A549 (cell line): Measurements from ENCODE around the gene MSL3B.

Experiments used
- ATAC-seq, 2 experiments: fragments of 200-7000 bp in 1 of 2; fragments of >200 bp in 1 of 2; cut with Nextera tagmentation in 1 of 2; cut with Tn5 transposase in 1 of 2; 3 replicates each; pipeline versions ENCODE4 v1.8.0 to v1.9.1; 2018 to 2020; ENCODE audit warnings: mild to moderate bottlenecking in 1 of 2, moderate library complexity in 1 of 2
- CTCF ChIA-PET: fragments of 300-600 bp; sonication (Branson Sonifier 250); formaldehyde crosslinking; extraction: SDS; loops from one replicate; lab custom pipeline; 2021; ENCODE audit warnings: antibody characterized with exemption, inconsistent platforms; lab: Yijun Ruan, JAX
- POLR2A ChIA-PET: fragments of 350-600 bp; formaldehyde crosslinking; extraction: SDS; loops from one replicate; lab custom pipeline; 2021; ENCODE audit warnings: antibody characterized with exemption, inconsistent platforms; lab: Yijun Ruan, JAX
- DNase-seq, 2 experiments: peaks; one replicate each; pipeline versions ENCODE4 v3.0.0 to v3.0.0-alpha.2; 2011 to 2016; ENCODE audit warnings: low read depth in 1 of 2, low spot score in 1 of 2
- FAIRE-seq: peaks from 2 replicates; lab custom pipeline; 2011; peaks lifted over from hg19 to GRCh38; lab: Jason Lieb, UNC
- H3K27ac ChIP-seq, 2 experiments: fragments of >200 bp; sonication (Bioruptor Twin); formaldehyde crosslinking; 3 replicates each; pipeline ENCODE4 v1.5.1; 2016 to 2017
- H3K4me1 ChIP-seq: fragments of >200 bp; sonication (Bioruptor Twin); formaldehyde crosslinking; 3 replicates; pipeline ENCODE4 v1.6.1; 2016
- H3K4me2 ChIP-seq: fragments of >200 bp; sonication (Bioruptor Twin); formaldehyde crosslinking; 3 replicates; pipeline ENCODE4 v1.6.1; 2016
- H3K4me3 ChIP-seq: fragments of >200 bp; sonication (Bioruptor Twin); formaldehyde crosslinking; 3 replicates; pipeline ENCODE4 v1.5.1; 2016
- H3K9me3 ChIP-seq: fragments of >200 bp; sonication (Bioruptor Twin); formaldehyde crosslinking; 3 replicates; pipeline ENCODE4 v1.6.1; 2016
- CHD2 ChIP-seq: fragments of 150-350 bp; IDR thresholded peaks from 2 replicates; pipeline ENCODE4 v1.6.1; 2014; ENCODE audit warnings: low read length; ENCODE audit not compliant: partially characterized antibody
- EHF ChIP-seq: fragments of 250-450 bp; sonication (Bioruptor Pico); IDR thresholded peaks from 2 replicates; pipeline ENCODE4 v1.5.0; 2020; ENCODE audit warnings: mild to moderate bottlenecking
- EP300 ChIP-seq, 2 experiments: fragments of >200 bp; sonication (Bioruptor Twin); formaldehyde crosslinking; IDR thresholded peaks; 2 replicates in 1 of 2; 3 replicates in 1 of 2; pipeline ENCODE4 v1.6.1; 2016 to 2017
- HOXB13 ChIP-seq: fragments of 250-450 bp; sonication (Bioruptor Pico); IDR thresholded peaks from 2 replicates; pipeline ENCODE4 v1.5.0; 2020; ENCODE audit warnings: low read depth, mild to moderate bottlenecking, moderate library complexity
- KDM1A ChIP-seq: fragments of 200-600 bp; sonication (generic); IDR thresholded peaks from 2 replicates; pipeline ENCODE4 v1.6.1; 2016; ENCODE audit warnings: low read depth, mild to moderate bottlenecking
- KDM5A ChIP-seq: fragments of 200-600 bp; sonication (generic); IDR thresholded peaks from 2 replicates; pipeline ENCODE4 v1.6.1; 2016; ENCODE audit warnings: antibody characterized with exemption, mild to moderate bottlenecking
- MAFK ChIP-seq: fragments of 450-650 bp; IDR thresholded peaks from 2 replicates; pipeline ENCODE4 v1.6.1; 2014; ENCODE audit not compliant: partially characterized antibody
- NFE2L2 ChIP-seq: fragments of 150-350 bp; conservative IDR thresholded peaks from 2 replicates; pipeline ENCODE4 v1.6.1; 2014; ENCODE audit warnings: low read length
- NR3C1 ChIP-seq: fragments of >200 bp; sonication (Bioruptor Twin); formaldehyde crosslinking; IDR thresholded peaks from 3 replicates; pipeline ENCODE4 v1.6.1; 2017
- PHF8 ChIP-seq: fragments of 200-600 bp; sonication (generic); IDR thresholded peaks from 2 replicates; pipeline ENCODE4 v1.6.1; 2016; ENCODE audit warnings: low read depth, mild to moderate bottlenecking, antibody characterized with exemption, moderate library complexity, borderline replicate concordance
- POLR2A ChIP-seq: IDR thresholded peaks from 2 replicates; pipeline ENCODE4 v1.6.1; 2012; ENCODE audit warnings: mild to moderate bottlenecking, low read length
- RAD21 ChIP-seq, 2 experiments: fragments of >200 bp in 1 of 2; sonication (Bioruptor Twin) in 1 of 2; formaldehyde crosslinking in 1 of 2; IDR thresholded peaks in 1 of 2; conservative IDR thresholded peaks in 1 of 2; 2 replicates in 1 of 2; 3 replicates in 1 of 2; pipeline ENCODE4 v1.6.1; 2012 to 2018; ENCODE audit warnings: inconsistent platforms in 1 of 2
- RARB ChIP-seq: fragments of 250-450 bp; sonication (Bioruptor Pico); IDR thresholded peaks from 2 replicates; pipeline ENCODE4 v1.8.0; 2021; ENCODE audit warnings: mild to moderate bottlenecking, moderate library complexity
- RCOR1 ChIP-seq: fragments of 150-350 bp; IDR thresholded peaks from 2 replicates; pipeline ENCODE4 v1.6.1; 2014; ENCODE audit warnings: antibody characterized with exemption, low read length, low read depth
- RNF2 ChIP-seq: fragments of 200-600 bp; sonication (generic); IDR thresholded peaks from 2 replicates; pipeline ENCODE4 v1.6.1; 2016; ENCODE audit warnings: low read depth, mild to moderate bottlenecking, antibody characterized with exemption, moderate library complexity, borderline replicate concordance
- SMC3 ChIP-seq: fragments of >200 bp; sonication (Bioruptor Twin); formaldehyde crosslinking; IDR thresholded peaks from 3 replicates; pipeline ENCODE4 v1.6.1; 2018; ENCODE audit warnings: inconsistent platforms
- ZSCAN20 ChIP-seq: fragments of 250-450 bp; sonication (Bioruptor Pico); IDR thresholded peaks from 2 replicates; pipeline ENCODE4 v1.8.0; 2022; ENCODE audit warnings: mild to moderate bottlenecking, moderate library complexity
- WGBS: methylation state at CpG from one replicate; pipeline ENCODE4 v1.1.6; 2017; ENCODE audit errors: missing lambda C conversion rate; 5-methylcytosine and 5-hydroxymethylcytosine counted together
- TF ChIP-seq, protein P1 (sequence below): fragments of >200 bp; sonication (Bioruptor Twin); formaldehyde crosslinking; IDR thresholded peaks from 3 replicates; pipeline ENCODE4 v1.5.1; 2016
- TF ChIP-seq, protein P2 (sequence below): fragments of 250-450 bp; sonication (Bioruptor Pico); IDR thresholded peaks from 2 replicates; pipeline ENCODE4 v1.5.0; 2021; ENCODE audit warnings: mild to moderate bottlenecking, moderate library complexity, borderline replicate concordance
- TF ChIP-seq, protein P3 (sequence below): IDR thresholded peaks from 2 replicates; pipeline ENCODE4 v1.6.1; 2012
- TF ChIP-seq, protein P4 (sequence below): IDR thresholded peaks from 2 replicates; pipeline ENCODE4 v1.6.1; 2012; ENCODE audit warnings: low read depth, borderline replicate concordance
- TF ChIP-seq, protein P5 (sequence below): fragments of 250-450 bp; sonication (Bioruptor Pico); IDR thresholded peaks from 2 replicates; pipeline ENCODE4 v1.5.0; 2020; ENCODE audit warnings: low read depth, mild to moderate bottlenecking, moderate library complexity
- TF ChIP-seq, protein P6 (sequence below): fragments of >200 bp; sonication (Bioruptor Twin); formaldehyde crosslinking; IDR thresholded peaks from 3 replicates; pipeline ENCODE4 v1.6.1; 2016

Gene MSL3B

DNA sequence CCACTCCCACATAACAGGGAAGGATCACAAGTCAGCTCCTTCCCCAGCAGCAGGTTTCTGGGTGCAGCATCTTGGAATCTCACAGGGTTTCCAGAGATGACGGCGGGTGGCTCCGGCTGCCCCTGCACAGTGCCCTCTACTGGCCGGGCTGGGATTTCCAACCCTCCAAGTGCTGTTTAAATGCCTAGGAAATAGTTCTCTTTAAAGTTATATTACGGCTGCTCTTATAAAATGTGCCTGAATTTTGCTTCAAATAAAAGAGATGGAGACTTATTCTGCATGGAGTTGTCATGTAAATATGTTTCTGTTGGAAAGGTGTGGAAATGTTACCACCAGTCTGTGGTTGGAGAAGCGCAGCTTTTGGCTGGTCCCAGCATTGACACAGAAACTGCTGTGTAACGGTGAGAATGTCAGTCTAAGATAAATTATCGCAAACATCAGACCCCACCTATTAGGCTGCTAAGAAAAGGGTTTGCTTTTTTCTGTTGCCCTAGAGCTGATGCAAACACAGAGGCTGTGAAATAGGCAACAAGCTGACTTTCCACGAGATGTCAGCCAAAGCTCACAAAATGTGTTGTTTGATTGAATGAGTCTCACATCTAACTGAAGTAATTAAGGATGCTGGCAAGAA is 10.6 kb downstream of the MSL3B start (continued):
- TF ChIP-seq, protein P1, sequence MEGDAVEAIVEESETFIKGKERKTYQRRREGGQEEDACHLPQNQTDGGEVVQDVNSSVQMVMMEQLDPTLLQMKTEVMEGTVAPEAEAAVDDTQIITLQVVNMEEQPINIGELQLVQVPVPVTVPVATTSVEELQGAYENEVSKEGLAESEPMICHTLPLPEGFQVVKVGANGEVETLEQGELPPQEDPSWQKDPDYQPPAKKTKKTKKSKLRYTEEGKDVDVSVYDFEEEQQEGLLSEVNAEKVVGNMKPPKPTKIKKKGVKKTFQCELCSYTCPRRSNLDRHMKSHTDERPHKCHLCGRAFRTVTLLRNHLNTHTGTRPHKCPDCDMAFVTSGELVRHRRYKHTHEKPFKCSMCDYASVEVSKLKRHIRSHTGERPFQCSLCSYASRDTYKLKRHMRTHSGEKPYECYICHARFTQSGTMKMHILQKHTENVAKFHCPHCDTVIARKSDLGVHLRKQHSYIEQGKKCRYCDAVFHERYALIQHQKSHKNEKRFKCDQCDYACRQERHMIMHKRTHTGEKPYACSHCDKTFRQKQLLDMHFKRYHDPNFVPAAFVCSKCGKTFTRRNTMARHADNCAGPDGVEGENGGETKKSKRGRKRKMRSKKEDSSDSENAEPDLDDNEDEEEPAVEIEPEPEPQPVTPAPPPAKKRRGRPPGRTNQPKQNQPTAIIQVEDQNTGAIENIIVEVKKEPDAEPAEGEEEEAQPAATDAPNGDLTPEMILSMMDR, result peak; percentile 91
- TF ChIP-seq RNF2 (no peak), EP300 (IDR thresholded peaks at IDR 0.05) (peak in 1 of 2 experiments; percentile 13; a peak in 1 of 5 replicates), HOXB13 (peak; percentile 61; the same call in 1 of the 2 replicates), SMC3 (peak; percentile 77), POLR2A (no peak), MAFK (peak; percentile 97), RARB (CRISPR knock-in tag) (0 out of 2 replicates have a peak, but pooled peaks have one; percentile 45), NFE2L2 (peak; percentile 94), KDM5A (peak; percentile 20; the same call in 1 of the 2 replicates), RAD21 (conservative IDR thresholded peaks at IDR 0.05 in 1 of 2, IDR thresholded peaks at IDR 0.05 in 1 of 2) (peak; percentile 91 to 92), CHD2 (no peak)
- TF ChIP-seq, protein P2, sequence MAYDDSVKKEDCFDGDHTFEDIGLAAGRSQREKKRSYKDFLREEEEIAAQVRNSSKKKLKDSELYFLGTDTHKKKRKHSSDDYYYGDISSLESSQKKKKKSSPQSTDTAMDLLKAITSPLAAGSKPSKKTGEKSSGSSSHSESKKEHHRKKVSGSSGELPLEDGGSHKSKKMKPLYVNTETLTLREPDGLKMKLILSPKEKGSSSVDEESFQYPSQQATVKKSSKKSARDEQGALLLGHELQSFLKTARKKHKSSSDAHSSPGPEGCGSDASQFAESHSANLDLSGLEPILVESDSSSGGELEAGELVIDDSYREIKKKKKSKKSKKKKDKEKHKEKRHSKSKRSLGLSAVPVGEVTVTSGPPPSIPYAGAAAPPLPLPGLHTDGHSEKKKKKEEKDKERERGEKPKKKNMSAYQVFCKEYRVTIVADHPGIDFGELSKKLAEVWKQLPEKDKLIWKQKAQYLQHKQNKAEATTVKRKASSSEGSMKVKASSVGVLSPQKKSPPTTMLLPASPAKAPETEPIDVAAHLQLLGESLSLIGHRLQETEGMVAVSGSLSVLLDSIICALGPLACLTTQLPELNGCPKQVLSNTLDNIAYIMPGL (CRISPR knock-in tag), result no peak
- TF ChIP-seq, protein P3, sequence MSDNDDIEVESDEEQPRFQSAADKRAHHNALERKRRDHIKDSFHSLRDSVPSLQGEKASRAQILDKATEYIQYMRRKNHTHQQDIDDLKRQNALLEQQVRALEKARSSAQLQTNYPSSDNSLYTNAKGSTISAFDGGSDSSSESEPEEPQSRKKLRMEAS, result 0 out of 2 replicates have a peak, but pooled peaks have one; percentile 35
- TF ChIP-seq, protein P4, sequence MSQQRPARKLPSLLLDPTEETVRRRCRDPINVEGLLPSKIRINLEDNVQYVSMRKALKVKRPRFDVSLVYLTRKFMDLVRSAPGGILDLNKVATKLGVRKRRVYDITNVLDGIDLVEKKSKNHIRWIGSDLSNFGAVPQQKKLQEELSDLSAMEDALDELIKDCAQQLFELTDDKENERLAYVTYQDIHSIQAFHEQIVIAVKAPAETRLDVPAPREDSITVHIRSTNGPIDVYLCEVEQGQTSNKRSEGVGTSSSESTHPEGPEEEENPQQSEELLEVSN, result no peak
- TF ChIP-seq, protein P5, sequence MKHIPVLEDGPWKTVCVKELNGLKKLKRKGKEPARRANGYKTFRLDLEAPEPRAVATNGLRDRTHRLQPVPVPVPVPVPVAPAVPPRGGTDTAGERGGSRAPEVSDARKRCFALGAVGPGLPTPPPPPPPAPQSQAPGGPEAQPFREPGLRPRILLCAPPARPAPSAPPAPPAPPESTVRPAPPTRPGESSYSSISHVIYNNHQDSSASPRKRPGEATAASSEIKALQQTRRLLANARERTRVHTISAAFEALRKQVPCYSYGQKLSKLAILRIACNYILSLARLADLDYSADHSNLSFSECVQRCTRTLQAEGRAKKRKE, result no peak; the same call in 1 of the 2 replicates
- TF ChIP-seq, all 56 proteins: peak for 18

DNA sequence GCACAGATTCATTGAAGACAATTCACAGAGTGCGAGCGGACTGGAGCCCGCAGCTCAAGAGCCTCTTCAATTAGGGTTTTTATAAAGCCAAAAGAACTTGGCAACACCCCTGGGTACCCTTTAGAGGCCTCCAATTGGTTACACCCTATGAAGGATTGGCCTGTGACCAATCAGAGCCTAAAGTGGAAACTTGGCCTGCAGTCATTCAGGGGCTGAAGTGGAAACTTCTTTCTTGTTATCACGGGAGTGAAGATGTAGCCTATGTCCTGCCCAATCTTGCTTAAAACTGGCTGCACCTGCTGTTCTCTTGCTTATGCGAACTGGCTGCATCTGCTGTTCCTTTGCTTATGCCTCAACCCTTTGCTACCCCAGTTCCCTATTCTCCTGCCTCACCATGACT is 12.0 kb downstream of the MSL3B start:
- CTCF ChIA-PET, result interaction anchor here (1.1 to 5.2 kb wide), 18 partner anchors 8 to 1261 kb away, joined by 3 to 42 read pairs (median 10); partner anchors contain the start of genes MSL3B and TRPM8
- H3K4me3 ChIP-seq, result no peak overlapping the region
- H3K4me2 ChIP-seq, result no peak overlapping the region
- no peak for DNase-seq
- ATAC-seq, result no peak
- H3K9me3 ChIP-seq, result no peaks in the 10 kb centered on the region
- H3K4me1 ChIP-seq, result peaks cover 33% of the 10 kb centered on the region
- FAIRE-seq, result no peak
- TF ChIP-seq EHF (CRISPR knock-in tag) (no peak), ZSCAN20 (CRISPR knock-in tag) (no peak), KDM1A (no peak), RCOR1 (no peak), RNF2 (no peak), EP300 (IDR thresholded peaks at IDR 0.05) (no peak), POLR2A (no peak), NR3C1 (no peak), PHF8 (no peak), SMC3 (no peak), RAD21 (conservative IDR thresholded peaks at IDR 0.05 in 1 of 2, IDR thresholded peaks at IDR 0.05 in 1 of 2) (no peak)
- TF ChIP-seq, protein P6, sequence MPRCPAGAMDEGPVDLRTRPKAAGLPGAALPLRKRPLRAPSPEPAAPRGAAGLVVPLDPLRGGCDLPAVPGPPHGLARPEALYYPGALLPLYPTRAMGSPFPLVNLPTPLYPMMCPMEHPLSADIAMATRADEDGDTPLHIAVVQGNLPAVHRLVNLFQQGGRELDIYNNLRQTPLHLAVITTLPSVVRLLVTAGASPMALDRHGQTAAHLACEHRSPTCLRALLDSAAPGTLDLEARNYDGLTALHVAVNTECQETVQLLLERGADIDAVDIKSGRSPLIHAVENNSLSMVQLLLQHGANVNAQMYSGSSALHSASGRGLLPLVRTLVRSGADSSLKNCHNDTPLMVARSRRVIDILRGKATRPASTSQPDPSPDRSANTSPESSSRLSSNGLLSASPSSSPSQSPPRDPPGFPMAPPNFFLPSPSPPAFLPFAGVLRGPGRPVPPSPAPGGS, result no peak
- TF ChIP-seq, protein P1, result no peak
- TF ChIP-seq, all 56 proteins: peak for 0
- peak overlapping the region; percentile 81 to 97 for H3K27ac ChIP-seq
- 96% methylated on average over 5 of the region's 5 CpGs for WGBS
- POLR2A ChIA-PET, result no interaction called here
